ENCODE results near the gene OOSP4B.
"Not testable (repeated sequence)": the region's sequence is repeated elsewhere in the genome, so short reads cannot be mapped to it uniquely, and the experiment has no call there.

DNA sequence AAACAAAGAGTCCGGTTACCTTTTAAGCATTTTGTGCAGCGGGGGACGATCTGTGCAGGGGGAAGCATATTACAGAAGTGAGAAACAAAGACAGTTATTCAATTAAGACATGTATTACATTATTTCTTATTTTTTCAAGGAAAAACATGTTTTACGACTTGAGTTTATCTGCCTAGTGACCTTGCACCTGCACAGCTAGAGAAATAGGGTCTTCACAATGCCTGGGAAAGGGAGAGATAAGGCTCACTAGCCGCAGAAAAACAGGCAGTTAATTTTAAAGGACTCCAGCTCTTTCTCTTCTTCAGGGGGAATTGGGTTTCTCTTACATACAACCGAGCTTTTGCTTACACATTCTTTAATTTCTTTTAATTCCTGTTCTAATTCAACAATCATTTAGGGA lies 54.7 kb downstream of the OOSP4B start:
- TF ChIP-seq, protein P1, sequence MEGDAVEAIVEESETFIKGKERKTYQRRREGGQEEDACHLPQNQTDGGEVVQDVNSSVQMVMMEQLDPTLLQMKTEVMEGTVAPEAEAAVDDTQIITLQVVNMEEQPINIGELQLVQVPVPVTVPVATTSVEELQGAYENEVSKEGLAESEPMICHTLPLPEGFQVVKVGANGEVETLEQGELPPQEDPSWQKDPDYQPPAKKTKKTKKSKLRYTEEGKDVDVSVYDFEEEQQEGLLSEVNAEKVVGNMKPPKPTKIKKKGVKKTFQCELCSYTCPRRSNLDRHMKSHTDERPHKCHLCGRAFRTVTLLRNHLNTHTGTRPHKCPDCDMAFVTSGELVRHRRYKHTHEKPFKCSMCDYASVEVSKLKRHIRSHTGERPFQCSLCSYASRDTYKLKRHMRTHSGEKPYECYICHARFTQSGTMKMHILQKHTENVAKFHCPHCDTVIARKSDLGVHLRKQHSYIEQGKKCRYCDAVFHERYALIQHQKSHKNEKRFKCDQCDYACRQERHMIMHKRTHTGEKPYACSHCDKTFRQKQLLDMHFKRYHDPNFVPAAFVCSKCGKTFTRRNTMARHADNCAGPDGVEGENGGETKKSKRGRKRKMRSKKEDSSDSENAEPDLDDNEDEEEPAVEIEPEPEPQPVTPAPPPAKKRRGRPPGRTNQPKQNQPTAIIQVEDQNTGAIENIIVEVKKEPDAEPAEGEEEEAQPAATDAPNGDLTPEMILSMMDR (IDR thresholded peaks at IDR 0.05; ENCODE audit: insufficient read depth, low read depth, low read length), result not testable (repeated sequence)
- not testable (repeated sequence) for TF ChIP-seq EZH2 (IDR thresholded peaks at IDR 0.05; ENCODE audit: insufficient read depth, low read length)

Data from astrocyte (in vitro differentiated cells and primary cell).